ENCODE results near the gene OR6F1. TPM values are rescaled to one million over a fixed set of nuclear protein-coding genes. Genes with fewer than 3 reads are reported as not detected.
"Not testable (repeated sequence)": the region's sequence is repeated elsewhere in the genome, so short reads cannot be mapped to it uniquely, and the experiment has no call there.

OR6F1 gene
- total RNA-seq, 1 donor from 2014 or later: not detected

DNA sequence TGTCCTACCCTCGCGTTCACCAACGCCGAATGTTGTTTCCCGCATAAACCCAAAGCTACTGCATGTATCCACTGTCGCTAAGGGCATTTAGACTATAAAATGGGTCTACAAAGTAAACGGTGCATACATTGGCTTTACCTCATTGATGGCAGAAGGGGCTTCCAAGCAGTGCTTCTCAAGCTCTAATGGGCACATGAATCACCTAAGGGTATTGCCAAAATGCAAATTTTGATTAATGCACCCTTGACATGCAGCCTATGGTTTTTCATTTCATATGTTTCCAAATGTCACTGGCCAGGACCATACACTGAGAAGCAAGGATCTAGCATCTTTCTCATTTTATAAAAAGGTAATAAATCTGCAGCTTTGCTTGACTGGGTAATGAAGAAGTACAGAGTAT, 2.7 kb downstream of the OR6F1 start:
- no peaks in the 10 kb centered on the region for H3K9me3 ChIP-seq (ENCODE audit: insufficient read depth, low read depth, low read length)
- no peaks in the 10 kb centered on the region for H3K79me2 ChIP-seq (ENCODE audit: insufficient read depth, low read length)
- TF ChIP-seq, protein P1, sequence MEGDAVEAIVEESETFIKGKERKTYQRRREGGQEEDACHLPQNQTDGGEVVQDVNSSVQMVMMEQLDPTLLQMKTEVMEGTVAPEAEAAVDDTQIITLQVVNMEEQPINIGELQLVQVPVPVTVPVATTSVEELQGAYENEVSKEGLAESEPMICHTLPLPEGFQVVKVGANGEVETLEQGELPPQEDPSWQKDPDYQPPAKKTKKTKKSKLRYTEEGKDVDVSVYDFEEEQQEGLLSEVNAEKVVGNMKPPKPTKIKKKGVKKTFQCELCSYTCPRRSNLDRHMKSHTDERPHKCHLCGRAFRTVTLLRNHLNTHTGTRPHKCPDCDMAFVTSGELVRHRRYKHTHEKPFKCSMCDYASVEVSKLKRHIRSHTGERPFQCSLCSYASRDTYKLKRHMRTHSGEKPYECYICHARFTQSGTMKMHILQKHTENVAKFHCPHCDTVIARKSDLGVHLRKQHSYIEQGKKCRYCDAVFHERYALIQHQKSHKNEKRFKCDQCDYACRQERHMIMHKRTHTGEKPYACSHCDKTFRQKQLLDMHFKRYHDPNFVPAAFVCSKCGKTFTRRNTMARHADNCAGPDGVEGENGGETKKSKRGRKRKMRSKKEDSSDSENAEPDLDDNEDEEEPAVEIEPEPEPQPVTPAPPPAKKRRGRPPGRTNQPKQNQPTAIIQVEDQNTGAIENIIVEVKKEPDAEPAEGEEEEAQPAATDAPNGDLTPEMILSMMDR (IDR thresholded peaks at IDR 0.05; ENCODE audit: insufficient read depth, low read depth, low read length): no peak
- TF ChIP-seq EZH2 (IDR thresholded peaks at IDR 0.05; ENCODE audit: insufficient read depth, low read length): no peak
- no peak for FAIRE-seq
- H3K27me3 Mint-ChIP-seq (ENCODE audit: low read depth, unreplicated experiment): no peaks in the 10 kb centered on the region
- H2AFZ ChIP-seq (ENCODE audit: low read depth, low read length): no peak overlapping the region
- no peaks in the 10 kb centered on the region for H3K36me3 Mint-ChIP-seq (ENCODE audit: low read depth, unreplicated experiment)
- DNase-seq (ENCODE audit: low read depth): no peak
- no peaks in the 10 kb centered on the region for H4K20me1 ChIP-seq (ENCODE audit: insufficient read depth, low read length)
- no peaks in the 10 kb centered on the region for H3K4me1 ChIP-seq (ENCODE audit: insufficient read depth, low read length)
- no peak overlapping the region for H3K9ac ChIP-seq (ENCODE audit: low read length)
- no peak overlapping the region for H3K27ac ChIP-seq (ENCODE audit: low read depth, low read length)
- H3K4me1 Mint-ChIP-seq (ENCODE audit: low read depth, unreplicated experiment): no peaks in the 10 kb centered on the region
- no peaks in the 10 kb centered on the region for H3K9me3 Mint-ChIP-seq (ENCODE audit: unreplicated experiment)
- no peak overlapping the region for H3K4me3 ChIP-seq (ENCODE audit: insufficient read depth, low read depth, low read length)
- no peaks in the 10 kb centered on the region for H3K27me3 ChIP-seq (ENCODE audit: insufficient read depth, low read length)
- H3K27ac Mint-ChIP-seq (ENCODE audit: unreplicated experiment): no peak overlapping the region
- no peaks in the 10 kb centered on the region for H3K36me3 ChIP-seq (ENCODE audit: insufficient read depth, low read length)
- H3K4me3 Mint-ChIP-seq (ENCODE audit: unreplicated experiment): no peak overlapping the region
- no peak overlapping the region for H3K4me2 ChIP-seq (ENCODE audit: low read length)

DNA sequence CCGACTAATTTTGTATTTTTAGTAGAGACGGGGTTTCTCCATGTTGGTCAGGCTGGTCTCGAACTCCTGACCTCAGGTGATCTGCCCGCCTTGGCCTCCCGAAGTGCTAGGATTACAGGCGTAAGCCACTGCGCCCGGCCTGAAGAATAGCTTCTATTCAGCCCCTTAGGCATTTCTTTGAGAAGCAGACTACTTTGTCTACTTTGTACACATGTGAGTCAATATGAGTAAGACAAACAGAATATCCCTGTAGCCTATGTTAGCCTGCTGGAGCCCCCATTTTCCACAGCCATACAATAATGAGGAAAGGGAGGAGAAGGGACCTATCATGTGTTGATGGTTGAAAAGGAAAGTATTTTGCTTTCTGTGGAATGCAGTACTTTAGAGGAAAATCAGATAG, 5.8 kb downstream of the OR6F1 start:
- H3K27ac ChIP-seq (ENCODE audit: low read depth, low read length); H3K4me3 Mint-ChIP-seq (ENCODE audit: unreplicated experiment); H3K9ac ChIP-seq (ENCODE audit: low read length); FAIRE-seq; H3K9me3 Mint-ChIP-seq (ENCODE audit: unreplicated experiment); H3K36me3 ChIP-seq (ENCODE audit: insufficient read depth, low read length); H3K27me3 Mint-ChIP-seq (ENCODE audit: low read depth, unreplicated experiment); H3K4me3 ChIP-seq (ENCODE audit: insufficient read depth, low read depth, low read length); H2AFZ ChIP-seq (ENCODE audit: low read depth, low read length); H3K4me1 Mint-ChIP-seq (ENCODE audit: low read depth, unreplicated experiment); H3K4me2 ChIP-seq (ENCODE audit: low read length); H3K9me3 ChIP-seq (ENCODE audit: insufficient read depth, low read depth, low read length); DNase-seq (ENCODE audit: low read depth); H3K27ac Mint-ChIP-seq (ENCODE audit: unreplicated experiment); H3K4me1 ChIP-seq (ENCODE audit: insufficient read depth, low read length); H3K36me3 Mint-ChIP-seq (ENCODE audit: low read depth, unreplicated experiment); H4K20me1 ChIP-seq (ENCODE audit: insufficient read depth, low read length); H3K79me2 ChIP-seq (ENCODE audit: insufficient read depth, low read length); H3K27me3 ChIP-seq (ENCODE audit: insufficient read depth, low read length): not testable (repeated sequence)

DNA sequence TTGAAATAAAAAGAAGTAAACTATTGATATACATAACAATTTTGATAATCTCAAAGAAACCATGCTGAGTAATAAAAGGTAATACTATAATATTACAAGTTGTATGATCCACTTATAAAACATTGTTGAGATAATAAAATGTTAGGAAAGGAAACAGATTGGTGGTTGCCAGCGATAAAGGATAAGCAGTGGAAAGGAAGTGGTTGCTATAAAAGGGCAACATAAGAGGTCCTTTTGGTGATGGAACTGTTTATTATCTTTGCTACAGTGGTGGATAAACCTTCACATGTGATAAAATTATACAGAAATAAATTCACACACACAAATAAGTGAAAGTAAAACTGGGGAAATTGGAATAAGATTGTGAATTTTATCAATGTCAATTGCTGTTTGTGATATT, 15.1 kb downstream of the OR6F1 start:
- H3K36me3 ChIP-seq (ENCODE audit: insufficient read depth, low read length): no peaks in the 10 kb centered on the region
- no peaks in the 10 kb centered on the region for H4K20me1 ChIP-seq (ENCODE audit: insufficient read depth, low read length)
- Mint-ChIP-seq H3K9me3 (ENCODE audit: unreplicated experiment) (no peaks in the 10 kb centered on the region), H3K36me3 (ENCODE audit: low read depth, unreplicated experiment) (no peaks in the 10 kb centered on the region), H3K27me3 (ENCODE audit: low read depth, unreplicated experiment) (no peaks in the 10 kb centered on the region), H3K27ac (ENCODE audit: unreplicated experiment) (no peak overlapping the region), H3K4me3 (ENCODE audit: unreplicated experiment) (no peak overlapping the region), H3K4me1 (ENCODE audit: low read depth, unreplicated experiment) (no peaks in the 10 kb centered on the region)
- no peak overlapping the region for H3K27ac ChIP-seq (ENCODE audit: low read depth, low read length)
- no peak overlapping the region for H3K4me2 ChIP-seq (ENCODE audit: low read length)
- H3K79me2 ChIP-seq (ENCODE audit: insufficient read depth, low read length): no peaks in the 10 kb centered on the region
- no peak overlapping the region for H3K9ac ChIP-seq (ENCODE audit: low read length)
- FAIRE-seq: no peak
- no peaks in the 10 kb centered on the region for H3K27me3 ChIP-seq (ENCODE audit: insufficient read depth, low read length)
- H3K9me3 ChIP-seq (ENCODE audit: insufficient read depth, low read depth, low read length): peaks cover 3% of the 10 kb centered on the region
- TF ChIP-seq, protein P1 (IDR thresholded peaks at IDR 0.05; ENCODE audit: insufficient read depth, low read depth, low read length): no peak
- TF ChIP-seq EZH2 (IDR thresholded peaks at IDR 0.05; ENCODE audit: insufficient read depth, low read length): no peak
- no peak overlapping the region for H2AFZ ChIP-seq (ENCODE audit: low read depth, low read length)
- H3K4me1 ChIP-seq (ENCODE audit: insufficient read depth, low read length): no peaks in the 10 kb centered on the region
- DNase-seq (ENCODE audit: low read depth): no peak
- no peak overlapping the region for H3K4me3 ChIP-seq (ENCODE audit: insufficient read depth, low read depth, low read length)

Measured in astrocyte (in vitro differentiated cells and primary cell).